ENCODE data around the gene EWSR1. TPM values are rescaled to one million over a fixed set of nuclear protein-coding genes. Genes with fewer than 3 reads are reported as not detected.

EWSR1 gene
- total RNA-seq, 2 experiments from 2014 or later = 274 to 303 TPM

DNA sequence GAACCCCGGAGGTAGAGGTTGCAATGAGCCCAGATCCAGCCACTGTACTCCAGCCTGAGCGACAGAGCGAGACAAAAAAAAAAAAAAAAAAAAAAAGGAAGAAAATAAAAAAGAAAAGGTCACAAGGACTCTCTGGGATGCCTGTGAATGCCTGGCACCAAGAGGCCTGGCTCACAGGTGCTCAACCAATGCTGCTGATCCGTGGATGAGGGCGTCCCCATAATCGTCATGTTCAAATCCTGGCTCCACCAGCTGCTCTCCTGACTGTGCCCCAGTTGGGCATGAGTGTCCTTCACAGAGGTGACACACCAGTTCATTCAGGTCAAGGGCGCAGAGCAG is 37.7 kb downstream of the EWSR1 start:
- peak overlapping the region; percentile 63 for H3K4me3 Mint-ChIP-seq
- DNase-seq = no peak
- no peaks in the 10 kb centered on the region for H3K9me3 Mint-ChIP-seq
- CTCF ChIA-PET = interaction anchor here (0.7 to 1.7 kb wide), 3 partner anchors 8 to 808 kb away, joined by 4 read pairs; no protein-coding TSS in a partner anchor
- no peak overlapping the region for H3K27ac Mint-ChIP-seq
- peaks cover 5% of the 10 kb centered on the region for H3K36me3 Mint-ChIP-seq (ENCODE audit: low read depth)
- intact Hi-C loops (cut with micrococcal nuclease) = no loop called here
- H3K4me1 Mint-ChIP-seq (ENCODE audit: low read depth) = peaks cover 9% of the 10 kb centered on the region
- H3K27me3 Mint-ChIP-seq (ENCODE audit: low read depth) = peaks cover 23% of the 10 kb centered on the region

- Mint-ChIP-seq H3K27me3 (ENCODE audit: low read depth) (peaks cover 23% of the 10 kb centered on the region), H3K9me3 (no peaks in the 10 kb centered on the region), H3K36me3 (ENCODE audit: low read depth) (peaks cover 1% of the 10 kb centered on the region), H3K27ac (no peak within 1 kb of the TSS), H3K4me1 (ENCODE audit: low read depth) (peaks cover 11% of the 10 kb centered on the region), H3K4me3 (peak within 1 kb of the TSS; percentile 64)
- intact Hi-C loops (cut with micrococcal nuclease) = no loop called here
- CTCF ChIA-PET = interaction anchor here (1.4 to 1.7 kb wide), 2 partner anchors 8 to 14 kb away, joined by 4 read pairs; no protein-coding TSS in a partner anchor
- peak; percentile 68 for DNase-seq
Measured at GRCh38 chr22:29306175-29306834, 38.2 kb downstream of the EWSR1 start, which contains the start of gene GAS2L1. Gene GAS2L1 (plus strand): TSS chr22:29306650. CDS start chr22:29308106, 1,456 bp downstream.

GRCh38 chr22:29306835-29307595 is 38.9 kb downstream of the EWSR1 start:
- Mint-ChIP-seq H3K4me3 (peak overlapping the region; percentile 64), H3K27me3 (ENCODE audit: low read depth) (peaks cover 23% of the 10 kb centered on the region), H3K4me1 (ENCODE audit: low read depth) (peaks cover 11% of the 10 kb centered on the region), H3K36me3 (ENCODE audit: low read depth) (no peaks in the 10 kb centered on the region), H3K27ac (no peak overlapping the region), H3K9me3 (no peaks in the 10 kb centered on the region)
- intact Hi-C loops (cut with micrococcal nuclease) = no loop called here
- peak; percentile 51 for DNase-seq
- CTCF ChIA-PET = interaction anchor here (1.4 to 1.7 kb wide), 2 partner anchors 9 to 13 kb away, joined by 4 read pairs; no protein-coding TSS in a partner anchor

- CTCF ChIA-PET = no interaction called here
- Mint-ChIP-seq H3K4me1 (ENCODE audit: low read depth) (peaks cover 11% of the 10 kb centered on the region), H3K9me3 (no peaks in the 10 kb centered on the region), H3K4me3 (peak overlapping the region; percentile 64), H3K27me3 (ENCODE audit: low read depth) (peaks cover 27% of the 10 kb centered on the region), H3K36me3 (ENCODE audit: low read depth) (no peaks in the 10 kb centered on the region), H3K27ac (no peak overlapping the region)
- intact Hi-C loops (cut with micrococcal nuclease) = no loop called here
- DNase-seq = no peak
Measured at GRCh38 chr22:29307596-29308147, 39.6 kb downstream of the EWSR1 start.

DNA sequence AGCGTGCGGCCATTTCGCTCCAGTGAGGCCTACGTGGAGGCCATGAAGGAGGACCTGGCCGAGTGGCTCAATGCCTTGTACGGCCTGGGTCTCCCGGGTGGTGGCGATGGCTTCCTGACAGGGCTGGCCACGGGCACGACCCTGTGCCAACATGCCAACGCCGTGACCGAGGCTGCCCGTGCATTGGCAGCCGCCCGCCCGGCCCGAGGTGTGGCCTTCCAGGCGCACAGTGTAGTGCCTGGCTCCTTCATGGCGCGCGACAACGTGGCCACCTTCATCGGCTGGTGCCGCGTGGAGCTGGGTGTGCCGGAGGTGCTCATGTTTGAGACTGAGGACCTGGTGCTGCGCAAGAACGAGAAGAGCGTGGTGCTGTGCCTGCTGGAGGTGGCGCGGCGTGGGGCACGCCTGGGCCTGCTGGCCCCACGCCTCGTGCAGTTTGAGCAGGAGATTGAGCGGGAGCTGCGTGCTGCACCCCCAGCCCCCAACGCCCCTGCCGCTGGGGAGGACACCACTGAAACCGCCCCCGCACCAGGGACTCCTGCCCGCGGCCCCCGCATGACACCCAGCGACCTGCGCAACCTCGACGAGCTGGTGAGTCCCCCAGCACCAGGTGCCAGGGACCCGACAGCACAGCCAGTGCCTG is 40.2 kb downstream of the EWSR1 start:
- H3K9me3 Mint-ChIP-seq = no peaks in the 10 kb centered on the region
- CTCF ChIA-PET = no interaction called here
- no peak overlapping the region for H3K4me3 Mint-ChIP-seq
- no peaks in the 10 kb centered on the region for H3K36me3 Mint-ChIP-seq (ENCODE audit: low read depth)
- intact Hi-C loops (cut with micrococcal nuclease) = no loop called here
- no peak for DNase-seq
- H3K27me3 Mint-ChIP-seq (ENCODE audit: low read depth) = peaks cover 33% of the 10 kb centered on the region
- peaks cover 16% of the 10 kb centered on the region for H3K4me1 Mint-ChIP-seq (ENCODE audit: low read depth)
- no peak overlapping the region for H3K27ac Mint-ChIP-seq

GRCh38 chr22:29308791-29309262 is 40.8 kb downstream of the EWSR1 start:
- Mint-ChIP-seq H3K9me3 (no peaks in the 10 kb centered on the region), H3K36me3 (ENCODE audit: low read depth) (no peaks in the 10 kb centered on the region), H3K27ac (no peak overlapping the region), H3K4me1 (ENCODE audit: low read depth) (peaks cover 20% of the 10 kb centered on the region), H3K4me3 (no peak overlapping the region), H3K27me3 (ENCODE audit: low read depth) (peaks cover 39% of the 10 kb centered on the region)
- intact Hi-C loops (cut with micrococcal nuclease) = no loop called here
- DNase-seq = no peak
- CTCF ChIA-PET = no interaction called here

DNA sequence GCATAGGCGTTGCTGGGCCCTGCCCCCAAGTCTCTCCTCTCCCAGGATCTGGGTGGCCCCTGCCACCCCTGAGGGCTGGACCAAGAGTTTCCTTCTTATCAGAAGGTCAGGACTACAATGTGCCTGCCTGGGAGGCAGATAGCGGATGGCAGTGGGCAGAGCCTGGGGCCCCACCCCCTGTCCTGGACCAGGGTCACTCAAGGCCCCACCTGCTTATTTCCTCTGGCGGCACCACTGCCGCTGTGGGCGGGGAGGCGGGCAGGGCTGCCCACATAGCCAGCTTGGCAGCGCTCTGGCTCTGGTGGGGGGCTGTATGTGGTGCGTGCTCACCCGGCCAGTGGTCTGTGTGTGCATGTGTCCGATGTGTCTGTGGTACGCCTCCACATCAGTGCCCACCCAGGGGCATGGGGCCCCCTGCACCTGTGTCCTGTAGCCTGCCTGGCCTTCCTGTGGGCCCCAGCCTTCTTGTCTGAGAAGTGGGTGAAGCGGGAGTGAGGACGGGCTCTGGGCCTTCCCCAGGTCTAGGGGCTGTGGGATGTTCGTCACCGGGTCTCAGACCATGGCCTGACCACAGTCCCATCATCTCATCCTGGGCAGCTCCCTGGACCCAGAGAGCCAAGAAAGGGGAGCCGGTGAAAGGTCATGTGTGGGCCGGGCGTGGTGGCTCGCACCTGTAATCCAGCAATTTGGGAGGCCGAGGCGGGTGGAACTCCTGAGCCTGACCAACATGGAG is 41.4 kb downstream of the EWSR1 start:
- Mint-ChIP-seq H3K4me3 (no peak overlapping the region), H3K4me1 (ENCODE audit: low read depth) (peaks cover 27% of the 10 kb centered on the region), H3K9me3 (no peaks in the 10 kb centered on the region), H3K27ac (no peak overlapping the region), H3K27me3 (ENCODE audit: low read depth) (peaks cover 42% of the 10 kb centered on the region), H3K36me3 (ENCODE audit: low read depth) (no peaks in the 10 kb centered on the region)
- CTCF ChIA-PET = no interaction called here
- no peak for DNase-seq
- intact Hi-C loops (cut with micrococcal nuclease) = no loop called here

DNA sequence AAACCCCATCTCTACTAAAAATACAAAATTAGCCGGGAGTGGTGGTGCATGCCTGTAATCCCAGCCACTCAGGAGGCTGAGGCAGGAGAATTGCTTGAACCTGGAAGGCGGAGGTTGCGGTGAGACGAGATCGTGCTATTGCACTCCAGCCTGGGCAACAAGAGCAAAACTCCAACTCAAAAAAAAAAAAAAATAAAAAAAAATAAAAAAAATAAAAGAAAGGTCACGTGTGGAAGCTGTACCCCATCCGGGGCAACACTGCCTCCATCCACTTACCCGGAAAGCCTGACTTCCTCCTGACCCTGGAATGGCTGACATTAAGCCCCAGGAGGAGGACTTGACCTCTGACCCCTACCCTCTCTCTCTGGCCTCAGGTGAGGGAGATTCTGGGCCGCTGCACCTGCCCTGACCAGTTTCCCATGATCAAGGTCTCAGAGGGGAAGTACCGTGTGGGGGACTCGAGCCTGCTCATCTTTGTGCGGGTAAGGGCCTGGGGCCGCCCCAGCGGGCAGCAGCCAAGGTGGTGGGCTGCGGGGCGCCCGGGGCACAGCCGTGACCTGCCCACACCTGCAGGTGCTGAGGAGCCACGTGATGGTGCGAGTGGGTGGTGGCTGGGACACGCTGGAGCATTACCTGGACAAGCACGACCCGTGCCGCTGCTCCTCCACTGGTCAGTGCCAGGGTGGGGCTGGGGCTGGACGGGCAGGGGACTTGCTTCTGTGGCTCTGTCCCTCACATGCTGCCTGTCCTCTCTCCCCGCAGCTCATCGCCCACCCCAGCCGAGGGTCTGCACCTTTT is 42.2 kb downstream of the EWSR1 start:
- intact Hi-C loops (cut with micrococcal nuclease) = no loop called here
- CTCF ChIA-PET = no interaction called here

GRCh38 chr22:29310863-29311339 is 42.8 kb downstream of the EWSR1 start:
- H3K4me3 Mint-ChIP-seq = no peak overlapping the region

More for the DNA sequence above, 42.2 kb downstream of the EWSR1 start:
- no peak overlapping the region for H3K4me3 Mint-ChIP-seq
- H3K36me3 Mint-ChIP-seq (ENCODE audit: low read depth) = no peaks in the 10 kb centered on the region
- DNase-seq = no peak
- no peaks in the 10 kb centered on the region for H3K9me3 Mint-ChIP-seq
- H3K27me3 Mint-ChIP-seq (ENCODE audit: low read depth) = peaks cover 42% of the 10 kb centered on the region
- H3K4me1 Mint-ChIP-seq (ENCODE audit: low read depth) = peaks cover 30% of the 10 kb centered on the region
- H3K27ac Mint-ChIP-seq = no peak overlapping the region

DNA sequence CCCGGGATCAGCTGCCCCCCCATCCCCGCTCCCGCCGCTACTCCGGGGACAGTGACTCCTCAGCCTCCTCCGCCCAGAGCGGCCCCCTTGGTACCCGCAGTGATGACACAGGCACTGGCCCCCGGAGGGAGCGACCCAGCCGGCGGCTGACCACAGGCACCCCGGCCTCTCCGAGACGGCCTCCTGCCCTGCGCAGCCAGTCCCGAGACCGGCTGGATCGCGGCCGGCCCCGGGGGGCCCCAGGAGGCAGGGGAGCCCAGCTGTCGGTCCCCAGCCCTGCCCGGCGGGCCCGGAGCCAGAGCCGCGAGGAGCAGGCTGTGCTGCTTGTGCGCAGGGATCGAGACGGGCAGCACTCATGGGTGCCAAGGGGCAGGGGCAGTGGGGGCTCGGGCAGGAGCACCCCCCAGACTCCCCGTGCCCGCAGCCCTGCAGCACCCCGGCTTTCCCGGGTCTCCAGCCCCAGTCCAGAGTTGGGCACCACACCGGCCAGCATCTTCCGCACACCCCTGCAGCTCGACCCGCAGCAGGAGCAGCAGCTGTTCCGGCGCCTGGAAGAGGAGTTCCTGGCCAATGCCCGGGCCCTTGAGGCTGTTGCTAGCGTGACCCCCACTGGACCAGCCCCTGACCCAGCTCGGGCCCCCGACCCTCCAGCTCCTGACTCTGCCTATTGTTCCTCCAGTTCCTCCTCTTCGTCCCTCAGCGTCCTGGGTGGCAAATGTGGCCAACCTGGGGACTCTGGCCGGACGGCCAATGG is 43.6 kb downstream of the EWSR1 start:
- intact Hi-C loops (cut with micrococcal nuclease) = no loop called here
- Mint-ChIP-seq H3K4me3 (no peak overlapping the region), H3K36me3 (ENCODE audit: low read depth) (no peaks in the 10 kb centered on the region), H3K4me1 (ENCODE audit: low read depth) (peaks cover 26% of the 10 kb centered on the region), H3K27ac (no peak overlapping the region), H3K27me3 (ENCODE audit: low read depth) (peaks cover 40% of the 10 kb centered on the region), H3K9me3 (no peaks in the 10 kb centered on the region)
- no peak for DNase-seq
- CTCF ChIA-PET = interaction anchor here (1.0 to 2.3 kb wide), 2 partner anchors 10 to 42 kb away, joined by 3 to 9 read pairs; no protein-coding TSS in a partner anchor

More at GRCh38 chr22:29310863-29311339, 42.8 kb downstream of the EWSR1 start:
- CTCF ChIA-PET = no interaction called here
- H3K9me3 Mint-ChIP-seq = no peaks in the 10 kb centered on the region
- H3K4me1 Mint-ChIP-seq (ENCODE audit: low read depth) = peaks cover 30% of the 10 kb centered on the region
- intact Hi-C loops (cut with micrococcal nuclease) = no loop called here
- H3K27ac Mint-ChIP-seq = no peak overlapping the region
- peaks cover 38% of the 10 kb centered on the region for H3K27me3 Mint-ChIP-seq (ENCODE audit: low read depth)
- no peaks in the 10 kb centered on the region for H3K36me3 Mint-ChIP-seq (ENCODE audit: low read depth)
- peak; percentile 81 for DNase-seq

Measured in activated naive CD4-positive, alpha-beta T cell treated with anti-CD3 and anti-CD28 coated beads for 36 hours (primary cell).